ACHN (cell line): ENCODE data around the gene EDDM3A.
"Not testable (repeated sequence)": the region's sequence is repeated elsewhere in the genome, so short reads cannot be mapped to it uniquely, and the experiment has no call there.

Source experiments
- DNase-seq: peaks from one replicate; pipeline ENCODE4 v3.0.0-alpha.2; 2015
- in situ Hi-C: cut with HindIII; loops from 2 replicates; pipeline ENCODE4 v1.10.0; 2017; ENCODE audit warnings: low sequenced_read_pairs, low pct_ligation_motif_present, low pct_unique_long_range_greater_than_20kb

Gene EDDM3A

DNA sequence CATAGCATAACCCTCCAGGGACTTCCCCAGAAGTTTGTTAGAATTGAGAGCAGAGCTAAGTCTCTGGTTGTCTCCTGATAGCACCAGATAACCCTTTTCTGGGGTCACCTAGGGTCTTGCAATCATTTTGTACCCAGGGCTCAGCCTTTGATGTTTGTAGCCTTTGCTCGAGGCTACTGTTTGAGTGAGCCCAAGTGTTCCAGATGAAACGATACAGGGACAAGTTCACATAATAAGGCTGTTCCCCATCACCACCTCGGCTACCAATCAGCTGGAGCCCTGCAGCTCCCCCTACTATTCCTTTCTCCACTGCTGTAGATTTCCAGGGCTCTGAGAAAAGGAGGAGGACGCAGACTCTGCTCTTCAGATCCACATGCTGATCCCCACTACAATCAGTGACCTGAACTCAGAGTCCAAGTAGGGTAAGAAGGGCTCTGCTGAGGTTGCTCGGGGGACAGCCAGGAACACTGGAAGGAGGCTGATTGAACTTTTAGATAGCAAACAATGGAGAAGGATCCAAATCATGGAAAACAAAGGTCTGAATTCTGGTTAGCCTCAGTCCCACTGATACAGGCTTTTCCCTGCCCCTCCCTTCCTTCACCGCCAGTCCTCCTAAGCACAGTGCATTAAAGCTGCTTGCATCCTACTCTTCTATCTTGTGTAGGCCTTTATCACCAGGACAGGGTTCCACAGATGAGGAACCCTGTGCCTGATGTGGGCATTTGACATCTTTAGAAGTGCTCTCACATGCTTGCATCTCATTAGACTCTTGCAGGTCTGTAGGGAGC, at the start of gene EDDM3A:
Gene EDDM3A, plus strand, starts transcription at position 317 of the 788 bp plus-strand sequence. CDS start 1,694 bp downstream, outside the sequence.
- in situ Hi-C loops, result no loop called here
- DNase-seq, result no peak

- in situ Hi-C loops, result no loop called here
- no peak for DNase-seq
Measured at GRCh38 chr14:20696764-20697163, 48.9 kb upstream of the EDDM3A start.

- in situ Hi-C loops, result no loop called here
- peak; percentile 55 for DNase-seq
Measured at GRCh38 chr14:20697273-20698017, 48.2 kb upstream of the EDDM3A start.

DNA sequence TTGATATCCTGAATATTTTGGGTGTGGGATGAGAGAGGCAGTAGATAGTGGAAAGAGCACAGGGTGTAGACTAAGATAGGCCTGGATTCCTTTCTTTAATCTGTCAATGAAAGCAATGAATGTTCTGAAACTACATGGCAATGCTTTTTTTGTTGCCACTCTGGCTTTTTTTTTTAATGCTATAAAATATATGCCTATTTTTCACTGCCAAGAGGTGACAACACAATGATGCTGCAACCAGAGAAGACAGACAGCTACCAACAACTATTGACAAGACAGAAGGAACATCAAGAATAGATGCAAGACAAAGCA, 47.7 kb upstream of the EDDM3A start:
- no peak for DNase-seq
- in situ Hi-C loops, result no loop called here

DNA sequence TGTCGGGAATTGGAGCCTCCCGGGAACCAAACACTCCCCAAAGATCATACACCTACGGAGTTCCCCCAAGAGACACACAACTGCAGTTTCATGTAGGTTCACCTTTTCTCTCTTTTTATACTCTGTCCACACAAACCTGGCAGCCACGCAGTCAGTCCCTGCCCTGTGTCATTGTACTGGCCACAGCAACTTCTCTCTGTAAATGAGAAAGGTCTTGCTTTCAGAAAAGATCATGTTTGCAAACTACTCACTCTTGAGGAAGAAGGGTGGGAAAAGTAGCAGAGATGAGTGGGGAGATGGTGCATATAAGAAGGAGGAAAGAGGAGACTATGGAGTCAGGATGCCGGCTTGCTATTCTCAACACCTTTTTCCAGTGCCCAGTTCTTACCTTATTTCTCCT, 46.8 kb upstream of the EDDM3A start:
- in situ Hi-C loops, result no loop called here
- DNase-seq, result no peak

GRCh38 chr14:20699931-20700330, 45.8 kb upstream of the EDDM3A start:
- DNase-seq, result no peak
- in situ Hi-C loops, result no loop called here

DNA sequence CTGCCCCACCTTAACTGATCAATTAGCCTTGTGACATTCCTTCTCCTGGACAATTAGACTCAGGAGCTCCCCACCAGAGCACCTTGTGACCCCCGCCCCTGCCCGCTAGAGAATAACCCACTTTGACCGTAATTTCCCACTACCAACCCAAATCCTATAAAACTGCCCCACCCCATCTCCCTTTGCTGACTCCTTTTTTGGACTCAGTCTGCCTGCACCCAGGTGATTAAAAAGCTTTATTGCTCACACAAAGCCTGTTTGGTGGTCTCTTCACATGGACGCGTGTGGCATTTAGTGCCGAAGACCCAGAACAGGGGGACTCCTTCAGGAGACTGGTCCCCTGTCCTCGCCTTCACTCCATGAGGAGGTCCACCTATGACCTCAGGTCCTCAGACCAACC, 44.7 kb upstream of the EDDM3A start:
- in situ Hi-C loops, DNase-seq: not testable (repeated sequence)

GRCh38 chr14:20706657-20707355, 38.9 kb upstream of the EDDM3A start:
- in situ Hi-C loops, result no loop called here
- DNase-seq, result no peak

- DNase-seq, result no peak
- in situ Hi-C loops, result no loop called here
Measured at GRCh38 chr14:20707622-20708021, 38.1 kb upstream of the EDDM3A start.

DNA sequence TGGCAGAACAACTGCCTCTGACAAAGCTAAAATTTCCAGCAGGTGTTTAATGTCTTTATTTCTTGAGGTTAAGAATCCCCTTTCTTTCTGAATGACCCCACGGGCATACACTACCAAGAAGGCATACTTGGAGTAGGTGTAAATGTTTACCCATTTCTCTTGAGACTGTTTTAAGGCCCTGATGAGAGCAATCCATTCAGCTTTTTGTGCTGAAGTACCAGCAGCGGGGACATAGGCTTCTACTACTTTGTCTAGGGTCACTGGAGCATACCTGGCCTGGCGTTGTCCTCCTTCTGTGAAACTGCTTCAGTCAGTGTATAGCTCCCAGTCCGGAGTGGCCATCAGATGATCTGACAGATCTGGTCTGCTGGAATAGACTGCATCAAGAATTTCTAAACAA, 34.4 kb upstream of the EDDM3A start:
- in situ Hi-C loops, result no loop called here
- no peak for DNase-seq

DNA sequence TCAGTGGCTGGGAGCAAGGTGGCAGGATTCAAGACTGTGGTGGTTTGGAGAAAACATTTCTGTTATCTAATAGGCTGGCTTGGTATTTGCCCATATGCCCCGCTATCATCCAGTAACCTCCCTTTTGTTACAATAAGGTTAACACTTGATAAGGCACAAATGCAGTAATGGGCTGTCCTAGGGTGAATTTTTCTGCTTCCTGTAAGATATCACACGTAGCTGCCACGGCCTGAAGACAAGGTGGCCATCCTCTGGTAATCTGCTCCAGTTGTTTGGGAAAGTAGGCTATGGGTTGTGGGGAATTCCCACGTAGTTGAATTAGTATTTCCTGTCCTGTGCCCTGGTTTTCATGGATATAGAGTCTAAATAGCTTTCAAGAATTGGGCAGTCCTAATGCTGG, 34.0 kb upstream of the EDDM3A start:
- in situ Hi-C loops, result no loop called here
- no peak for DNase-seq

DNA sequence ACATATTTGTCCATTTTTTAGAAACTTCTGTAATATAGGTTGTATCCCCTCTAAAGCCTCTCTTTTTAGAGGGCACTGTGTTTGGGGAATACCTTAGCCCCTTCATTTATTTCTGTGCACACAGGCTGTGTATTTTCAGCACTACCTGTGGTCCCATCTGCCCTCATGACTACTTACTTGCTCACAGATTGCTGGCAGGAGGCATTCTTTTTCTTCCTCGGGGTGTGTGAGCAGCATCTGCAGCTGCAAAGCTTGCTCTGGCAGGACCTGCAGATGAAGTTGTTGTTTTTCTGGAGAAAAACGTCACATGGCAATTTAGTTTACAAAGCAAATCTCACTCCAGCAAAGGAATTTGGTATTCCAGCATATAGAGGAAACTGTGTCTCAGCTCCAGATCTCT, 32.8 kb upstream of the EDDM3A start:
- no peak for DNase-seq
- in situ Hi-C loops, result no loop called here

DNA sequence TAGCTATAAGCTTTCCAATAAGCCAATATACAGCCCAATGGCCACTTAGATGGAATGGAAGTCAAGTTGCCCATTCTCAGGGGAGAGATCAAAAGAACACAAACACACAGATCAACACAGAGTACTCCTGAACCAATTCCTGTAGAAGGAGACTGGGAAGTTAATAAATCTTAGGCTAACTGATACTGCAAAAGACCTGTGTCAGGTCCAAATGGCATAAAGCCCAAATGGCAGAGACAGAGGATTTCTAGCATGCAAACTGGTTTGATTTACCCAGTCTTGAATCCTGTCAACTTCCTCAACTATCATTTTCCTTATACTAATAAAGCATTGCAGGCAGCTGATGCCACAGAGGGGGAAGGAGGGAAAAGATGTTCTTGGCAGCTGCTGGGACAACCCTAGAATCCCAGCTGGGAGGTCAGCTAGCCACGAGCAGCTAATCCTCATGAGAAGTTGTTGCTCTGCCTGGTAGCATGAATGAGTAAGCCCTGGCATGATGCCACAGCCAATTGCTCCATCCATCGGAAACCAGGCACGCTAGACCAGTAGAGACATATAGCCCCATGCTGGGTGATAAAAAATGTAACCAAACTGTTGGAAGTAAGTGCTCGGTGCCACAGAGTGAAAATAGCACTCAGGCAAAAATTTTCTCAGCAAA, 31.0 kb upstream of the EDDM3A start:
- in situ Hi-C loops, result no loop called here
- DNase-seq, result no peak

- no peak for DNase-seq
- in situ Hi-C loops, result no loop called here
Measured at GRCh38 chr14:20719777-20720176, 25.9 kb upstream of the EDDM3A start.

- DNase-seq, result no peak
- in situ Hi-C loops, result no loop called here
Measured at GRCh38 chr14:20720741-20721140, 24.9 kb upstream of the EDDM3A start.

DNA sequence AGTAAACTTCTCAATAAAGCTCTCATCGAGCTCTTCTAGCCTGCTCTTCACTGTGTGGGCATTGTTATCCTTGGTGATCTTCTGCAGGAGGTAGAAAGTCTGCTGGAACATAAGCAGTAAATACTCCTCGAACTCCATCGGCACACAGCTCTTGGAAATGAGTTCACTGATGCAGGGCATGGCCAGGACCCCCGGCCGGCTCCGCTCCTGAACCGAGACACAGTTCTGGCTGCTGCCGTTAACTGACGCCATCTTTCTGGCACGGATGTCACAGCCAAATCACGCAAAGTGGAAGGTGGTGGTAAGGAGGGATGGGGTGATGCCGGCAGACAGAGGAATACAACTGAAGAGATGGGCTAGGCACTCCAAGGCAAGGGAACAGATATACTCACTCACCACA, 23.7 kb upstream of the EDDM3A start:
- in situ Hi-C loops, result no loop called here
- DNase-seq, result no peak

DNA sequence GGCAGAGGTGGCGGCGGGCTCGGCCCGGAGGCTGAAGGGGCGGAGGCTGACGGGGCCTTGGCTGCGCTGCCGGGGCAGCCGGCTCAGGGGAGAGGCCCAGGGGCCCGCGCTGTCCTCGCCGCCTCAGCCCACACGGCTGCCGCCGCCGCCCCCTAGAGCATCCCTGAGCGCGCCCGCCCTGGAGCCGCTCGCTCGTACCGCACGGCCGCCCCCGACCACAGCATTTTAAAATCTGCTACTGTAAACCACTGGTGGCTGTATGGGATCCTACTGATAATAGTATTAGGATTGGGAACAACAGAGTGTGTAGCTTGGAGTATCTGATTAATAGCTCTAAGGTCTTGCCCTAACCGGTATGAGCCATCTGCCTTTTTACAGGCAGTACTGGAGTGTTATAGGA, 22.2 kb upstream of the EDDM3A start:
- DNase-seq, result no peak
- in situ Hi-C loops, result no loop called here

DNA sequence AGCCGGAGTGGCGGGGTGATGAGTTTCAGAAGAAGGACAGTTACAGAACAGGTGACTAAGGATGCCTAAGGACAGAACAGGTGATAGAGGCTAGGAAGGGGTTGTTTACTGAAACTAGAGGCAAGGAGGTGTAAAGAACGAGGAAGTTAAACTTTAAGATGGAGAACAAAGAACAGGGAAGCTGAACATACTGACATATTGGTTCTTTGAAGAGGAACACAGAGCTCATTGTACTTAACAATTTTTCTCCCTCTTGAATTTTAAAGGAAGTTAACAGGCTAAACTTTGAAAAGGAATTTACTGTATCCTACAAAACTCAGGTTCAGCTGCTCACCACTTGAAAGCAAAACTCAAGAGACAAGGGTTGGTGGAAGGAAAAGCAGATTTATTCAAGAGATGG, 19.6 kb upstream of the EDDM3A start:
- DNase-seq, in situ Hi-C loops: not testable (repeated sequence)

DNA sequence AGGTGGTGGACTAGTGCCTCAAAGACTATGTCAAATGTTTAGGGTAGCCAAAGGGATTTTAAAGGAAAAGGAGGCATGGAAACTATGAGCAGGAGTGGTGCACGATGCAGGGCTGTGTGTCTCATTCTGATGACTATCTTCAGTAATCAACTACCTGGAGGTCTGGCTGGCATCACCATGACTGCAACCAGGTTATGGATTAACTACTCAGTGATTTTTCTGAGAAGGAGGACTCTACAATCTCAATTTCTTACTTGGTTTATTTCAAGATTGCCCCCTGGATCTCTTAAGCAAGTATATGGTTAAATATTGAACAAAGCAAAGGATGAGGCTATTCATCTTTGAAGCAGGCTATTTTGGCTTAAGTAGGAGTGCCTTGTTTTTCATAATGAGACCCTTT, 19.2 kb upstream of the EDDM3A start:
- in situ Hi-C loops, result no loop called here
- DNase-seq, result no peak
